Endometrium (tissue), 2 donors: ENCODE measurements around the gene FXYD7.

Source experiments
- FAIRE-seq: peaks from 2 replicates; lab custom pipeline; 2012; peaks lifted over from hg19 to GRCh38; lab: Jason Lieb, UNC
- donor health status: control.
- donor health status: control.

Gene FXYD7

DNA sequence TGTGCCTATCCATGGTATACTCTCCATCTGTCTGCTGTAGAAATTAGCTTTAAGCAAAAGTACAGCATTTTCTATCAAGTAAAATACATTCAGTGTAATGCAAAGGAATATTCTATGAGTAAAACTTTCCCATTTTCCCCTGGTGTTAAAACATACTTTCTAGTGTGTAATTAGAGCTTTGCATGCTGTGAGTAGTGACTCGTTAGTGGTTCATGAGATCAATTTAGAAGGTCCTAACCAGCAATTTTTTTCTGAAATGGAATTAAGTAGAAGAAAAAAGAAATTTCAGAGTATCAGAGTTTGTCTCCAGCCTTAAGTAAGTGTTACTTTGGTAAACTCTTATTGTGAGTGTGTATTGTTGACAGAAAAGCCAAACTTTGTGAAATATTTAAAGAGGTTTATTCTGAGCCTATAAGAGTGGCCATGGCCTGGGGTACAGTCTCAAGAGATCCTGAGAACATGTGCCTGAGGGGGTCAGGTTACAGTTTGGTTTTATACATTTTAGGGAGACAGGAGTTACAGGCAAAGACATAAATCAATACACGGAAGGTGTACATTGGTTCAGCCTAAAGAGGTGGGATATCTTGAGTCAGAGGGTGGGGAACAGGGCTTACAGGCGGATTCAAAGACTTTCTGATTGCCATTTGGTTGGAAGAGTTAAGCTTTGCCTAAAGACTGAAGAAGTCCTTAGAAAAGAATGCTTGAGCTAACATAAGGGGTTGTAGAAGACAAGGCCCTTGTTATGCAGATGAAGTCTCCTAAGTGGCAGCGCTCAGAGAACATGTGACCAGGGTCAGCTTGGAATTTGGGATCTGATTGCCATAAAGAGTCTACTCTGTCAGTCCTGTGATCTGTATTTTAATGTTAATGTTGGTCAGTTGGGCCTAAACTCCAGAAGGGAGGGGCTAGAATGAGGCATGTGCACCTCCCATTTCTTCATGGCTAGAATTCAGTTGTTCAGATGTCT, 60.0 kb downstream of the FXYD7 start:
- FAIRE-seq: no peak
